ENCODE data around the gene UCK2. TPM values are rescaled to one million over a fixed set of nuclear protein-coding genes. Genes with fewer than 3 reads are reported as not detected.

Gene UCK2
- total RNA-seq, 1 donor from 2014 or later, result 30.3 TPM

DNA sequence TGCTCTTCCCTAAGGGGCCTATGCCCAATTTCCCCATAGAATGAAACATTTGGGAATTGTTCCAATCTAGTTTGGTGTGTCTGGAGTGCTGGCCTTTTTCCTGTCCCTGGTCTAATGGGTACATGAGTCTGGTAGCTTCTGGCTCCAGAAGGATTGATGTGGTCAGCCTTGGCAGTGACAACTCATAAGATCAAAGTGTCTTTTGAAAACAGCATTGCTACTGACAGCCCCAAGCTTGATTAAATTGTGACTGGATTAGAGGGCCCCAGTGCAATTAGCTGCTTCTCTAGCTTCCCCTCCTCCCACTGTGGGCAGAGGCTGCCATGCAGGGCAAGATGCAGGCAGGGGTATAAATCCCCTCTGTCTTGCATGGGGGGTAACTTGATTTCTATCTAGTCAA, 130.9 kb downstream of the UCK2 start:
- Histone ChIP-seq H3K9me3 (no peaks in the 10 kb centered on the region), H3K27me3 (no peaks in the 10 kb centered on the region), H3K4me3 (no peak overlapping the region), H3K36me3 (no peaks in the 10 kb centered on the region), H3K27ac (no peak overlapping the region), H3K4me1 (no peaks in the 10 kb centered on the region)
- intact Hi-C loops (cut with DNase I), result no loop called here
- TF ChIP-seq, protein P1, sequence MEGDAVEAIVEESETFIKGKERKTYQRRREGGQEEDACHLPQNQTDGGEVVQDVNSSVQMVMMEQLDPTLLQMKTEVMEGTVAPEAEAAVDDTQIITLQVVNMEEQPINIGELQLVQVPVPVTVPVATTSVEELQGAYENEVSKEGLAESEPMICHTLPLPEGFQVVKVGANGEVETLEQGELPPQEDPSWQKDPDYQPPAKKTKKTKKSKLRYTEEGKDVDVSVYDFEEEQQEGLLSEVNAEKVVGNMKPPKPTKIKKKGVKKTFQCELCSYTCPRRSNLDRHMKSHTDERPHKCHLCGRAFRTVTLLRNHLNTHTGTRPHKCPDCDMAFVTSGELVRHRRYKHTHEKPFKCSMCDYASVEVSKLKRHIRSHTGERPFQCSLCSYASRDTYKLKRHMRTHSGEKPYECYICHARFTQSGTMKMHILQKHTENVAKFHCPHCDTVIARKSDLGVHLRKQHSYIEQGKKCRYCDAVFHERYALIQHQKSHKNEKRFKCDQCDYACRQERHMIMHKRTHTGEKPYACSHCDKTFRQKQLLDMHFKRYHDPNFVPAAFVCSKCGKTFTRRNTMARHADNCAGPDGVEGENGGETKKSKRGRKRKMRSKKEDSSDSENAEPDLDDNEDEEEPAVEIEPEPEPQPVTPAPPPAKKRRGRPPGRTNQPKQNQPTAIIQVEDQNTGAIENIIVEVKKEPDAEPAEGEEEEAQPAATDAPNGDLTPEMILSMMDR (IDR thresholded peaks at IDR 0.05), result no peak
- DNase-seq (ENCODE audit: low spot score in 2 of 2), result no peak

DNA sequence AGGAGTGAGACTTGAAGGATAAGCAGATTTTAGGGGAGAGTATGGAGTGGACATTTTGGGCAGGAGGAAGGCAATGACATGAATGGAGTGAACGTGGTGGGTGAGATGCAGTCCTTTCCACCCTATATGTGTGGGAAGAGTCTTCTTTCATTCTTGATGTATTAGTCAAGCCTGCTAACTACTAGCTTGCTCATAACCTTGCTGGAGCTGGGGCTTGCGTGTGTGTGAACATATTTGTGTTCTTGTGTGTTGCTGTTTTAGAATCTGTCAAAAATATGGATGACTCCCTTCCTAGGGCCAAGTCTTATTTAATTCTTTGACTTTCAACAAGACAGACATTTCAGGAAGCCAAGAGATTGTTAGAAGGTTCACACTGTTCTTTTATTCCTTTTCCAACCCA, 132.7 kb downstream of the UCK2 start:
- no peak for DNase-seq (ENCODE audit: low spot score in 2 of 2)
- intact Hi-C loops (cut with DNase I), result no loop called here
- H3K27me3 ChIP-seq, result no peaks in the 10 kb centered on the region
- TF ChIP-seq, protein P1 (IDR thresholded peaks at IDR 0.05), result no peak
- H3K9me3 ChIP-seq, result no peaks in the 10 kb centered on the region
- no peaks in the 10 kb centered on the region for H3K36me3 ChIP-seq
- H3K4me3 ChIP-seq, result no peak overlapping the region
- H3K27ac ChIP-seq, result no peak overlapping the region
- no peaks in the 10 kb centered on the region for H3K4me1 ChIP-seq

DNA sequence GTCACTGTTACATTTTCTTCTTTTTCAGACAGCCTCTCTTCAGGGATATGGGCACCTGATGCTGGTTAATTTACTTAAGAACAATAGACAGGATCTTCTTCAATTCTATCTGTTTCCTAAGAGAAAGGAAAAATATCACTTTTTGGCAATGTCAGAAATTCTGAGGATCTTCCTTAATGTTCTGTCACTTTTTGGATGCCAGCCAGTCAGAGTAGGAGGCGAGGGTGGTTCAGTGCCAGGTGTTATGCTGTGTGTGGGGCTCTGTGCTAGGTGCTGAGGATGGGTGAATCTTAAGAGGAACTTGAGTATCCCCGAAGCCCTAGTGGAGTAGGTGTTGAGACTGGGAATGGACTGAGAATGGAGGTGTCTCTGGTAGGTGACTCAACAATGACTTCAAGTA, 133.5 kb downstream of the UCK2 start:
- H3K9me3 ChIP-seq, result no peaks in the 10 kb centered on the region
- intact Hi-C loops (cut with DNase I), result no loop called here
- TF ChIP-seq, protein P1 (IDR thresholded peaks at IDR 0.05), result no peak
- H3K4me1 ChIP-seq, result no peaks in the 10 kb centered on the region
- no peaks in the 10 kb centered on the region for H3K36me3 ChIP-seq
- H3K27ac ChIP-seq, result no peak overlapping the region
- no peak for DNase-seq (ENCODE audit: low spot score in 2 of 2)
- no peak overlapping the region for H3K4me3 ChIP-seq
- no peaks in the 10 kb centered on the region for H3K27me3 ChIP-seq

Other genes starting within 250 kb of the UCK2 start
- 177 TPM for gene MGST3, start 196.4 kb upstream of the UCK2 start, total RNA-seq
- 58.0 TPM for gene ALDH9A1, start 129.1 kb upstream of the UCK2 start, total RNA-seq
- gene TMCO1, start 58.7 kb upstream of the UCK2 start, total RNA-seq, result 9.9 TPM

Measured in ascending aorta (tissue), 2 donors.